GM21723 (cell line): ENCODE results near the gene FLT3LG.

Experiments
- ATAC-seq: cut with Tn5 transposase; IDR thresholded peaks from one replicate; pipeline ENCODE4 v1.9.1; 2021; ENCODE audit warnings: mild to moderate bottlenecking, moderate library complexity; ENCODE audit not compliant: unreplicated experiment

The FLT3LG gene

GRCh38 chr19:49507803-49508494 lies 33.9 kb downstream of the FLT3LG start:
- ATAC-seq, result no peak

GRCh38 chr19:49512970-49513745 lies 39.1 kb downstream of the FLT3LG start:
- no peak for ATAC-seq

GRCh38 chr19:49513746-49514118 lies 39.7 kb downstream of the FLT3LG start:
- no peak for ATAC-seq

- ATAC-seq, result no peak
These were observed 40.1 kb downstream of the FLT3LG start for GRCh38 chr19:49514151-49514550.

GRCh38 chr19:49515767-49516166 lies 41.8 kb downstream of the FLT3LG start:
- ATAC-seq, result no peak

- no peak for ATAC-seq
These were observed 44.0 kb downstream of the FLT3LG start for GRCh38 chr19:49518033-49518432.

- ATAC-seq, result no peak
These were observed 46.8 kb downstream of the FLT3LG start for GRCh38 chr19:49520705-49521319.

- ATAC-seq, result no peak
These were observed 50.9 kb downstream of the FLT3LG start for GRCh38 chr19:49524812-49525455.

- ATAC-seq, result no peak
These were observed 54.3 kb downstream of the FLT3LG start for GRCh38 chr19:49528211-49528771.

GRCh38 chr19:49530708-49531107 lies 56.7 kb downstream of the FLT3LG start:
- no peak for ATAC-seq

GRCh38 chr19:49533551-49534488 lies 59.8 kb downstream of the FLT3LG start:
- ATAC-seq, result peak; percentile 74

GRCh38 chr19:49534632-49535385 lies 60.8 kb downstream of the FLT3LG start:
- no peak for ATAC-seq
